SK-N-SH (cell line): Measurements from ENCODE around the gene HAO2. TPM values are rescaled to one million over a fixed set of nuclear protein-coding genes. Genes with fewer than 3 reads are reported as not detected.
"Not testable (repeated sequence)": the region's sequence is repeated elsewhere in the genome, so short reads cannot be mapped to it uniquely, and the experiment has no call there.

Experiments used
- CTCF ChIA-PET: fragments of 300-600, 350-600 bp; formaldehyde crosslinking; extraction: SDS; loops from one replicate; lab custom pipeline; 2021; lab: Yijun Ruan, JAX
- POLR2A ChIA-PET: fragments of 350-600 bp; sonication (Branson Sonifier 250); formaldehyde crosslinking; extraction: SDS; loops from one replicate; lab custom pipeline; 2020; ENCODE audit warnings: antibody characterized with exemption, inconsistent platforms; lab: Yijun Ruan, JAX
- DNase-seq: peaks from one replicate; pipeline ENCODE4 v3.0.0; 2012
- H2AFZ ChIP-seq: fragments of 200-600 bp; sonication (generic); 2 replicates; pipeline ENCODE4 v1.8.1; 2016; ENCODE audit warnings: antibody characterized with exemption, mild to moderate bottlenecking, low read depth
- H3F3A ChIP-seq: fragments of 200-600 bp; sonication (generic); replicated peaks from 2 replicates; pipeline ENCODE3; 2016; ENCODE audit warnings: antibody characterized with exemption, mild to moderate bottlenecking; ENCODE audit not compliant: insufficient read depth
- H3K27ac ChIP-seq, 2 experiments: fragments of 200-500 bp in 1 of 2; fragments of 200-600 bp in 1 of 2; sonication (Bioruptor generic) in 1 of 2; sonication (generic), shearing (Covaris generic) in 1 of 2; 2 replicates each; pipeline versions ENCODE4 v1.5.1 to v1.6.1; 2014 to 2016; ENCODE audit warnings: low read depth in 2 of 2, inconsistent platforms in 1 of 2, low read length in 1 of 2, mild to moderate bottlenecking in 1 of 2, mixed read lengths in 1 of 2
- H3K27me3 ChIP-seq: fragments of 200-600 bp; sonication (generic), shearing (Covaris generic); 2 replicates; pipeline ENCODE4 v1.6.1; 2016; ENCODE audit warnings: mixed run types; ENCODE audit not compliant: insufficient read depth
- H3K36me3 ChIP-seq, 2 experiments: fragments of 200-500 bp in 1 of 2; fragments of 200-600 bp in 1 of 2; sonication (Bioruptor generic) in 1 of 2; sonication (generic) in 1 of 2; replicated peaks in 1 of 2; 2 replicates each; pipeline versions ENCODE3 to v1.5.1; 2014 to 2016; ENCODE audit warnings: low read length in 1 of 2, mild to moderate bottlenecking in 1 of 2; ENCODE audit not compliant: insufficient read depth in 2 of 2, control insufficient read depth in 1 of 2
- H3K4me1 ChIP-seq, 2 experiments: fragments of 200-500 bp in 1 of 2; fragments of 200-600 bp in 1 of 2; sonication (Bioruptor generic) in 1 of 2; sonication (generic), shearing (Covaris generic) in 1 of 2; 2 replicates each; pipeline versions ENCODE4 v1.5.1 to v1.6.1; 2014 to 2016; ENCODE audit warnings: low read depth in 1 of 2, low read length in 1 of 2, mixed run types in 1 of 2; ENCODE audit not compliant: insufficient read depth in 2 of 2, control insufficient read depth in 1 of 2
- H3K4me2 ChIP-seq: fragments of 200-600 bp; sonication (generic), shearing (Covaris generic); 2 replicates; pipeline ENCODE4 v1.6.1; 2017; ENCODE audit warnings: mixed run types
- H3K4me3 ChIP-seq, 2 experiments: fragments of 200-500 bp in 1 of 2; fragments of 200-600 bp in 1 of 2; sonication (Bioruptor generic) in 1 of 2; sonication (generic), shearing (Covaris generic) in 1 of 2; 2 replicates each; pipeline versions ENCODE4 v1.5.1 to v1.8.1; 2014 to 2016; ENCODE audit warnings: low read depth in 2 of 2, inconsistent platforms in 1 of 2, low read length in 1 of 2, mild to moderate bottlenecking in 1 of 2, mixed read lengths in 1 of 2, moderate library complexity in 1 of 2
- H3K79me2 ChIP-seq: fragments of 200-600 bp; sonication (generic); 2 replicates; pipeline ENCODE4 v1.8.1; 2017; ENCODE audit warnings: mild to moderate bottlenecking; ENCODE audit not compliant: insufficient read depth
- H3K9ac ChIP-seq: fragments of 200-600 bp; sonication (generic); 2 replicates; pipeline ENCODE4 v1.6.1; 2017; ENCODE audit warnings: mixed run types
- H3K9me2 ChIP-seq: fragments of 200-600 bp; sonication (generic); 2 replicates; pipeline ENCODE4 v1.6.1; 2017; ENCODE audit warnings: mixed run types
- H3K9me3 ChIP-seq: fragments of 200-600 bp; sonication (generic); 2 replicates; pipeline ENCODE4 v1.6.1; 2017; ENCODE audit warnings: mixed run types, mild to moderate bottlenecking, moderate library complexity
- H4K20me1 ChIP-seq: fragments of 200-600 bp; sonication (generic); 2 replicates; pipeline ENCODE4 v1.6.1; 2017; ENCODE audit warnings: mild to moderate bottlenecking, mixed run types; ENCODE audit not compliant: insufficient read depth
- CTCF ChIP-seq: fragments of 200-600 bp; sonication (generic); IDR thresholded peaks from 2 replicates; pipeline ENCODE4 v1.6.1; 2017; ENCODE audit warnings: antibody characterized with exemption, mild to moderate bottlenecking, moderate library complexity
- ELF1 ChIP-seq: IDR thresholded peaks from 2 replicates; pipeline ENCODE4 v1.4.0; 2012
- EZH2phosphoT487 ChIP-seq: fragments of 200-600 bp; sonication (generic); IDR thresholded peaks from 2 replicates; pipeline ENCODE4 v1.6.1; 2017; ENCODE audit warnings: low read depth, mixed run types, mild to moderate bottlenecking, antibody characterized with exemption, moderate library complexity, borderline replicate concordance
- FOXJ3 ChIP-seq: sonication (generic); formaldehyde crosslinking; IDR thresholded peaks from 2 replicates; pipeline ENCODE4 v1.5.1; 2020; ENCODE audit warnings: mild to moderate bottlenecking, missing genetic modification reagents
- GABPA ChIP-seq: IDR thresholded peaks from 2 replicates; pipeline ENCODE4 v1.4.0; 2012; ENCODE audit warnings: low read depth, mild to moderate bottlenecking
- IRF3 ChIP-seq: fragments of 150-350 bp; IDR thresholded peaks from 2 replicates; pipeline ENCODE4 v1.6.1; 2016; ENCODE audit warnings: mild to moderate bottlenecking, low read depth, low read length
- MEF2A ChIP-seq: IDR thresholded peaks from 2 replicates; pipeline ENCODE4 v1.4.0; 2012; ENCODE audit warnings: low read depth, borderline replicate concordance
- NRF1 ChIP-seq: IDR thresholded peaks from 2 replicates; pipeline ENCODE4 v1.6.1; 2012; ENCODE audit warnings: low read depth, mild to moderate bottlenecking, low read length
- POLR2AphosphoS5 ChIP-seq: IDR thresholded peaks from 2 replicates; pipeline ENCODE4 v1.6.1; 2012; ENCODE audit warnings: low read depth, low read length
- RAD21 ChIP-seq: IDR thresholded peaks from 2 replicates; pipeline ENCODE4 v1.6.1; 2012; ENCODE audit warnings: mild to moderate bottlenecking, low read length
- RCOR1 ChIP-seq: fragments of 150-350 bp; IDR thresholded peaks from 2 replicates; pipeline ENCODE4 v1.6.1; 2017; ENCODE audit warnings: antibody characterized with exemption, low read length
- RFX5 ChIP-seq: IDR thresholded peaks from 2 replicates; pipeline ENCODE4 v1.6.1; 2012; ENCODE audit warnings: mild to moderate bottlenecking, improper control_type of control experiment, low read length
- SIN3A ChIP-seq: IDR thresholded peaks from 2 replicates; pipeline ENCODE4 v1.6.1; 2012; ENCODE audit warnings: low read depth, mild to moderate bottlenecking, low read length, moderate library complexity, borderline replicate concordance
- SMC3 ChIP-seq: IDR thresholded peaks from 2 replicates; pipeline ENCODE4 v1.6.1; 2012; ENCODE audit warnings: low read depth, low read length, improper control_type of control experiment
- TAF1 ChIP-seq: IDR thresholded peaks from 2 replicates; pipeline ENCODE4 v1.6.1; 2012; ENCODE audit warnings: low read depth, mild to moderate bottlenecking, low read length, moderate library complexity, borderline replicate concordance
- TCF12 ChIP-seq: IDR thresholded peaks from 2 replicates; pipeline ENCODE4 v1.4.0; 2012
- USF1 ChIP-seq: IDR thresholded peaks from 2 replicates; pipeline ENCODE4 v1.4.0; 2012; ENCODE audit warnings: low read depth, borderline replicate concordance
- YY1 ChIP-seq: IDR thresholded peaks from 2 replicates; pipeline ENCODE4 v1.4.0; 2012; ENCODE audit warnings: low read depth, mild to moderate bottlenecking
- WGBS: methylation state at CpG from one replicate; pipeline ENCODE4 v1.1.6; 2017; ENCODE audit warnings: low lambda C conversion rate; 5-methylcytosine and 5-hydroxymethylcytosine counted together
- polyA plus RNA-seq, 3 experiments: library from polyadenylated mRNA; depleted of rRNA; stranded (reverse); fragments of >200 nt; gene quantifications; 2 replicates each; pipeline ENCODE4 v1.2.3, GENCODE V29; 2012

Gene HAO2
- polyA plus RNA-seq, 1 of the 3 experiments (the other 2 are of a cell fraction), result not detected

- Histone ChIP-seq H4K20me1 (no peaks in the 10 kb centered on the region), H3F3A (no peaks in the 10 kb centered on the region), H3K4me1 (no peaks in the 10 kb centered on the region), H3K4me2 (no peak overlapping the region), H3K79me2 (no peaks in the 10 kb centered on the region), H3K9me3 (no peaks in the 10 kb centered on the region), H3K4me3 (no peak overlapping the region), H2AFZ (no peak overlapping the region), H3K36me3 (no peaks in the 10 kb centered on the region), H3K9ac (no peak overlapping the region), H3K27ac (no peak overlapping the region), H3K27me3 (peaks cover 5% of the 10 kb centered on the region; the same call in 1 of the 2 replicates), H3K9me2 (no peaks in the 10 kb centered on the region)
- TF ChIP-seq YY1, result no peak
- no peak for TF ChIP-seq TAF1
- no peak for TF ChIP-seq CTCF
- no peak for TF ChIP-seq EZH2phosphoT487
- TF ChIP-seq MEF2A, result no peak
- TF ChIP-seq IRF3, result no peak
- no peak for TF ChIP-seq SIN3A
- no peak for TF ChIP-seq USF1
- TF ChIP-seq ELF1, result no peak
- TF ChIP-seq RCOR1, result no peak
- TF ChIP-seq FOXJ3 (CRISPR knock-in tag), result no peak
- TF ChIP-seq GABPA, result no peak
- TF ChIP-seq RFX5, result no peak
- TF ChIP-seq RAD21, result no peak
- TF ChIP-seq TCF12, result no peak
- TF ChIP-seq POLR2AphosphoS5, result no peak
- TF ChIP-seq SMC3, result no peak
- TF ChIP-seq NRF1, result no peak
- DNase-seq, result no peak
- WGBS, result 0% methylated on average over 1 of the region's 1 CpG
- ChIA-PET CTCF (no interaction called here), POLR2A (no interaction called here)
Observed at GRCh38 chr1:119376594-119376993, 8.0 kb downstream of the HAO2 start.

- H3K9me2 ChIP-seq, H3K79me2 ChIP-seq, H3K4me2 ChIP-seq, H3K9ac ChIP-seq, H4K20me1 ChIP-seq, H2AFZ ChIP-seq, POLR2A ChIA-PET, H3K4me3 ChIP-seq, DNase-seq, H3K9me3 ChIP-seq, H3F3A ChIP-seq, H3K27me3 ChIP-seq, H3K36me3 ChIP-seq, H3K27ac ChIP-seq, H3K4me1 ChIP-seq: not testable (repeated sequence)
- CTCF ChIA-PET, result interaction anchor here (0.9 kb wide), 1 partner anchor 10 kb away, joined by 4 read pairs; no protein-coding TSS in a partner anchor
- WGBS, result 5% methylated on average over 2 of the region's 2 CpGs
Observed at GRCh38 chr1:119377594-119377993, 9.0 kb downstream of the HAO2 start.
